HG03039 (cell line): ENCODE measurements around the gene EVA1A.

Experiments used
- ATAC-seq: cut with Tn5 transposase; IDR thresholded peaks from one replicate; pipeline ENCODE4 v1.9.1; 2021; ENCODE audit warnings: mild to moderate bottlenecking, moderate library complexity; ENCODE audit not compliant: unreplicated experiment

EVA1A gene

DNA sequence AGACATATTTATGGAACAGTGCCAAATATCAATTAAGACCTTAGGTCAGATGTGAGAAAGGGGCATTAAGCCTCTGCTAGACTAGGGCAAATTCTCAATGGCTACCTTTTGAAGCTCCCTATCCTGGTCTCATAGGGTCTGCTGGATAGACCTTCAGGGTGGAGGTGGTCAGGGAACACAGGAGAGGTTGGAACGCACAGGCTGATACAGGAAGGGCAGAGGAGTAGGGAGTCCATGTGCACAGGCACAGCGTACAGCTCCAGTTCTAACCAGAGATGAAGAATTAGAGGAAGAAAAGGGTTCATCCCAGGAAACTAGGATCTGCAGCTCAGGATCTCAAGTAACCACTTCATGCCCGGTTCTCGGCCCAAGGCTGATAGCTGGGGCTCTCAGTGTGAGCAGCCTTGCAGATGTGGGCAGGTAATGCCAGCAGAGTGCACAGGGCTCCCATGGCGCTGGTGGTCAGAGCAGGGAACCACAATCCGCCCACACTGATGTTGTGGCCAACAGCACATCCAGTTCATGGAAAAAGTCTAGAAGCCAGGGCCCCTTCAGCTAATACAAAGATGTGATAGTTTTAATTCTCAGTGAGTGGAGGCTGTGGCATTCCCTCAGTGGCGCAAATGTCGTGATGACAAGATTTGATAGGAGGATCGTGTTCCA, 3.4 kb upstream of the EVA1A start:
- no peak for ATAC-seq

DNA sequence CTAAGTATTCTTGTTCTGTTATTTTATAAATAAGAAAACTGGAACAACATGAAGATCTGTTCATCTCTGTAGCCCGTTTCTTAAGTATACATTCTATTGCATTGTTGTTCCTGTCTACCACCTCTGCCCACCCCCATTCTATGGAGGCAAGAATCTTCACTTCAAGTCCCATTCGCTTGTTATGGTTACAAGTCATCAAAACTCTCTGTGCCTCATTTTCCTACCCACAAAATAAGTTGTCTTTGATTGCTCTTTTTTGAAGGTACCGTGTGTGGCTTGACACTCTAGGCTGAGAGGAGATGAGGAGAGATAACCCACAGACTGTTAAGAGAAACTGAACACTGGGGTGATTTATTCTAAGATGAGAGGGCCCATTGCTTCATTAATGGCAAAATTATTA, 2.9 kb upstream of the EVA1A start:
- ATAC-seq, result no peak

DNA sequence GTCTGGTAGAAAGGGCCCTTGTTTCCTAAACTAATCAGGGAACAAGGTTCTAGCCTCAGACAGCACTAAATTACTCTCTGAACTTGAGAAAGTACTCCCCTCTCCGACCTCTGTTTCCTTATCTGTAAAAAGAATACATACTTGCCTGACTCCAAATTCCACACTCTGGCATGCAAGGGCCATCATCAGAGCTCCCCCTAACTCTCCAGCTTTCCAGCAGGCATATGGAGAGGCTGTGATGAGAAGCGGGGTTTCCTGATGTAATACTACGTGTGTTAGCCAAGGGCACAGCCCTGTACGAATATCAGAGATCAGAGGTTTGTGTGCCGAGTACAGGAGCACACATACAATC, 1.8 kb upstream of the EVA1A start:
- no peak for ATAC-seq

DNA sequence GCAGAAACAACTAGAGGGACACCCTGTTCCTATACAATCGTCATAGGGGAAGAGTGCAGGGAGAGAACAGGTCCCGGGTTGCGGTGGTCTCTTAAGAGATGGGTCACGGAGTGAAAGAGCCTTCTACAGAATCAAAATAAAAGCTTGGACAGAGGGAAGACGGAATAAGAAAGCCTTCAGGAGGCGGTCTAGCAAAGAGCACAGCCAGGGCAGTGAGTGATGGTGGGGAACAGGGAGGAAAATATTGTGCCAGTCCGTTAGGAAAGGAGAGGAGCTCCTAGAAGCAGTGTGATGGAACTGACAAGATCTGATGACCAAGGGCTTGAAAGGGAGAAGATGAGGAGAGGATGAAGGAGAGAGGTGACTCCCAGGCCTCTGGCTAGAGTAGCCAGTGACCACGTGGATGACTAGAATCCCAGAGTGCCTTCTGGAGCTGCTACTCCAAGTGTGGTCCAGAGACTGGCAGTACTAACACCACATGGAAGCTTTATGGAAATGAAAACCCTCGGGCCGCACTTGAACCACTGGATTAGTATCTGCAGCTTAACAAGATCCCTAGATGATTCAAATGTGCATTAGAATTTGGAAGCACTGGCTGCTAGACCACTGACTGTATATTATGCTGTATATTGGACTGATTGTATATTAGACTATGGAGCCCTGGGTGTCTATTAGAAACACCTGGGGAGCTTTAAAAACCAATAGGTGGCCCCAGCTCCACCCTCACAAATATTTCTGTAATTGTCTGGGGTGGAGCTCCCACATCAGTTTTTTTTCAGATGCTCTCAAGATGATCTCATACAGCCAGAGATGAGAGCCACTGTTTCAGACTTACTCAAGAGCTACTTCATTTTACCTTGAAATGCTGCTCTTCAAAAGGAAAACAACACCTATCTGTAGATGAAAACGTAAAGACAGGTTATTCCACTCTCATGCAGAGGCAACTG, 1.1 kb upstream of the EVA1A start:
- ATAC-seq, result no peak

DNA sequence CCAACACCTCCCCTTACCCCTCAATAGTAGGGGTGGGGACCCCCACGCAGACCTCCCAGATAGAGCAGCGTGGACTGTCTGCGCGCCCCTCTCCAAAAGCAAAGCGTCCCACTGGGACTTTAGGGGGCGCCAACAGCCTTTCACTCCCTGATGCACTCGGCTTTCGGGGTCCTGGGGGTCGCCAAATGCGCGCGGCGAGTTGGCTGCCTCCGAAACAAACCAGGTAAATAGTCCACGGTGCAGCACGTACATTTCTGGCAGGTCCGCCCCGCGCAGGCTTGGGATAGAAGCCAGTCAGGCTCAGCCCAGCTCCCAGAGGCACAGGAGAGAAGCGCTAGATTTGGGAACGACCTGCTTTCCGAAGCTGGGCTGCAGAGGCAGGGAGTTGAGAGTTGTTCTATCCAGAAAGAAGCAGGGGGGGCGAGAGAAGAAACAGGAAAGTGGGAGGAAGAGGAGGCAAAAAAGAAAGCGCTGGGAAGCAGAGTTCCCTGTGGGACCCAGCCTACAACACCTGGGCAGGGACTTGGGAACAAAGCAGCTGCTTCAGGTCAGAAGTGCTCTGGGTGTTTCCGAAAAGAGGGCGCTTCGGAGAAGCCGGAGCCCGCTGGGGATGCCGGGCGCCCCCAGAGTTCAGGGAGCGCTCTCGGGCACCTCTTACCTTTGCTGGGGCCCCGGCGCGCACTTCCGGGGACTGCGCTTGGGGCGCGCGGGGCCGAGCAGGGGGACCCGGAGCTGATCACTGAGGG, 544 bp downstream of the EVA1A start:
- no peak for ATAC-seq

DNA sequence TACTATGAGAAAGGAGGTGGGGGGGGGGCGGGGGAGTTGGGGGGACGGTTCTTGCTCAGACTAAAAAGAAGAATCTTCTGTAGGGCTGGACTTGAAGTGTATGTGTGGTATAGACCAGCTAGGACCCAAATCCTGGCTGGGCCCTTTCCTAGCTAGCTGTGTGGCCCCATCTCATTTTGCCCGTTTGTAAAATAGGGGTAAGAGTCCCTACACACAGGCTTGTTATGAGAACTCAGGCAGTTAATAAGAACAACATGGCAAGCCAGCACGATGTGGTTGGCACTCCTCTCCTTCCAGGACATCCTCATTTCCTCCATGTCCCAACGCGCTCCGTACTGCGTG, 1.1 kb downstream of the EVA1A start:
- no peak for ATAC-seq

DNA sequence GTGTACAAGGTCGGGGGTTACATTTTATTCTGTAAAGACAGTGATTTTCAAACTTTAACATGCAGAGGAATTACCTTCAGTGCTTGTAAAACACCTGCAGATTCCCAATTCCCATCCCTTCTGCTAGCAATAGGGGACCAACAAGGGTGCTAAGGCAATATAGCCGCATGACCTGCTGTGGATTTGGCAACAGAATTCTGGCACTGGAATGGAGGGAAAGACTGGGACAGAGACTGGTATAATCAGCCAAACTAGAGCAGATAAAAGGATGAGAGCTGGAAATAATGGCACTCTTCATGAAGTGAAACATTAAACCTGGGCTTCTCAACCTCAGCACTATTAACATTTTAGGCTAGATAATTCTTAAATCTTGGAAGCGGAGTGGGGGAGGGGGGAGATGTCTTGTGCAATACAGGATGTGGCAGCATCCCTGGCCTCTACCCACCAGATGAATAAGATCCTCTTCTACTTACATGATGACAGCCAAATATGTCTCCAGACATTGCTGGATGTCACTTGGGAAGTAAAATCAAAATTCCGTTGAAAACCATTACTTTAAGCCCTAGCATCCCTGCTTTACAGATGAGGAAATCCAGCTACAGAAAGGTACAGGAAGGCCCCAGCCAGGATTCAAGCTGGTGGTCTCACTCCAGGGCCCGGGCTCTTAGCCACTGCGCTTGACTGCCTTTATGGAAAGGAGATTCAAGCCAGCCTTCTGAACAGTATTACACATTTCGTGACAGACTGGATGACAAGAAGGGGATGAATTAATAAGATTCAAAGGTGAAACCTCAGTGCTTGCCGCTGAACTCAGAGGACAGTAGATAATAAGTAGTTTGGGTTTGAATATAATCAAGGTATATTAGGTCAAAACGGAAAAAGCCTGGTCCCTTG, 1.7 kb downstream of the EVA1A start:
- no peak for ATAC-seq

DNA sequence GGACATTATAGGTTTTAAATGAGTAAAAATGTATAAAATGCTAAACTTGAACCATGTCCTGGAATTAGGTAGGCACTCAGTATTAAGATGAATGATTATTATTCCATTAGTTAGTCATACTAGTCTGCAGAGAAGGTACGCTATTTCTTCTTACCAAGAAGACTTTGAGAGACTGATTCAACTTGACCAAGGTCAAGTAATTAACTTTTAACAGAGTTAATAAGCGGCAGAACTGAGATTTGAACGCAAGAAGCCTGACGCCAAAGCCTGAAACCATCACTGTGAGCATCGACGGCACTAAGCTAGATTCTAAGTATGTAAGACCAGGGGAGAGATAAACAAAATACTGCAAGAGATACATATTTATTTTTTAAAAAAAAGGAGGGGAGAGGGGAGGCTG, 2.6 kb downstream of the EVA1A start:
- ATAC-seq, result no peak

DNA sequence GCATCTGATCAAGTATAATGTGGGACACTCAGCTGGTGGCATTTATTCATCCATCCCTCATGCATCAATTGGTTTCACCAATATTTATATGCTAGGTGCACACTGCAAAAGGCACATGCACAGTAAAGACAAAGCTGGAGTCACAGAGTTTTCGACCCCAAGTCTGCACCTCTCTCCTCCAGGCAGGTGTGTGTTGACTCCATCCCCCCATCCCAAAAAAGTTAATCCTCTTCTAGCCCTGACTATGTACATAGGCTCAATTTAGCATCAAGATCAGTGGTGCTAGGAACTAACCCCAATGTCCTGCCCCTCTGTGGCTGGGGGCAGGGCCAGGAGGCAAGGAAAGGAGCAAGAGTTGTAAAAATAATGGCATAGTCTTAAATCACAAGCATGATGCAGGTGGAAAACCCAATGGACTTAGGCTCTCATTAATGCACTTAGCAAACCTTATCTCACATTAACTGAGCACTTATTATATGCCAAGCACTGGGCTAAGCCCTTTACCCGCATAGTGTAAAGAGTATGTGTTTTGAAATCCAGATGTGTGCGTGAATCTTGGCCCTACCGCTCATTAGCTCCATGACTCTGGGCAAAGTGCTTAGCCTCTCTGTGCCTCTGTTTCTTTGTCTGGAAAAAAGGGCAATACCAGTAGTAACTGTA, 3.1 kb downstream of the EVA1A start:
- ATAC-seq, result no peak

DNA sequence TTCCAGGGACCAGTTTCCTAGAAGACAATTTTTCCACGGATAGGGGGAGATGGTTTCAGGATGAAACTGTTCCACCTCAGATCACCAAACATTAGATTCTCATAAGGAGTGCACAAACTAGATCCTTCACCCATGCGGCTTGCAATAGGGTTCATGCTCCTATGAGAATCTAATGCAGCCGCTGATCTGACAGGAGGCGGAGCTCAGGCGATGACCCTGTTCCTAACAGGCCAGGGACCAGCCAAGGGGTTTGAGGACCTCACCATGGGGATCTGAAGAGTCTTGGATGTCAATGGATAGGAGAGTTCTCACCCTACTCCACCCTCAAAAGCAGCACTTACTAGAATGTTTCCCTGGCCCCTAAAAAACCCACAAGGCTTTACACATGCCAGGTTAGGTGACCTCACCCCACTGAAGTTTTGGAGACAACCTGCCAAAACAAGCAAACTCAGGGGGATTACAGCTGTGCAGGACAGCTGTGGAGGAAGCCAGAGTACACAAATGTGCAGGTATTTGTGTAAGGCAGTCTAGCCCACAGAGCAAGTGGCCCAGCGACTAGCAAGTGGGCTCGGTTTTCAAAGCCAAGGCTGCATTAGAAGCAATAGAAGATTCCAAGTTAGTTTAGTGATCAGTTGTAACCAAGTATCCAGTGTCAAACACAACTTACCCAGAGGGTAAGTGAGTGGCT, 3.9 kb downstream of the EVA1A start:
- ATAC-seq, result no peak

DNA sequence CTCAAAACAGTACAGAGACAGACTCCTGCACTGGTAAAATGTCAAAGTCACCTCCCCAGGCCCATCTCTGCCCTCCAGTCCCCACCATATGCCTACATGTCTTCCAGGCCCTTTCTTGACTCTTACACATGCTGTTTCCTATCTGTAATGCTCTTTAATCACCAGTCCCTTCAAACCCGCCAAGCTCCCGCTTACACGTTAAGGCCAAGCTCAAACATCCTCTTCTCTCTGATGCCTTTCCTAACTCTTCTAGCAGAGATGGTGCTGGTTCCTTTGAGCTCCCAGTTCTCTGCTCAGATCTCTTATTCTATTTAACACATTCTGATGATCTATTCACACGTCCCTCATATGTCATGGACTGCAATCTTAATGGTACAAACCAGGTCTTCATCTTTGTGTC, 5.0 kb downstream of the EVA1A start:
- no peak for ATAC-seq

DNA sequence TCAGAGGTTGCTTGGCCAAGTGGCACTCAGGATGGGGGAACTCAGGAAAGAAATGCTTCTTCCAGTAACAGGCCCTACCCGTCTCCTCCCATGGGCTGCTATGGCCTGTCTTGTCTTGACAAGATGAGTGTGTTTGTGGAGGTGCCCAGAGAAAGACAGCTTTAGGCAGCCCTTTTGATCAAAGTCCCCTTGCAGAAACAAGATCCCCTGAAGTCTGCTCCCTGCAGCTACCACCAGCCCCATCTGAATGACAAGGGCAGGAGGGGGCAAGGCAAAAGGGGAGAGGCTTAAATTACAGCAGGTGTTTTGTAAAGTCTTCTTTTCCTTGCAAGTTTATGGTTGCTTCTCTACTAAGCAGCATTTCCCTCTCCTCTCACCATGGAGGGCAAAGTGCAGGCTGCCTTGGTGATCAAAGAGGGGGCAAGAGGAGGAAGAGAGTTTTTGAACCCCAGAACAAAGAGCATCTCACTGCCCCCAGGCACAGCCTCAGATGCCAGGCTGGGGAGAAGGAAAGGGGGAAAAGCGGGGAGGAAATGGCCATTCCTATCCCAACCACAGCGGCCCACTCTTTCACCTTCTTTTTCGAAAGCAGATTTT, 6.7 kb downstream of the EVA1A start:
- ATAC-seq, result no peak

DNA sequence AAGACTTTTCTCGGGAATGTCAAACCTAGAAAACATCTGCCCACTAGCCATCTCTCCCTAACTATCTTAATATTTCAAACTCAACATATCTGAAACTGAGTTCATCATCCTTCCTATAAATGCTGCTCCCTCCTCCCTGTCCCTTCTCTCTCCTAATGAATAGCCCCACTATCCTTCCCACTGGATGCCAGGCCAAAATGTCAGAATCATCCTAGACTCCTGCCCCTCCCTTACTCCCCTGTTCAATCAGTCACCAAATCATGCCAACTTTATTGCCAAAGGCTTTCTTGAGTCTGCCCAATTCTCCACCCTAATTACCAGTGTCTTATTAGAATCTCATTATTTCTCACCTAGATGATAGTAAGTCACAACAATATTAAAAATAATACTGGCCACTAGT, 8.5 kb downstream of the EVA1A start:
- ATAC-seq, result no peak

DNA sequence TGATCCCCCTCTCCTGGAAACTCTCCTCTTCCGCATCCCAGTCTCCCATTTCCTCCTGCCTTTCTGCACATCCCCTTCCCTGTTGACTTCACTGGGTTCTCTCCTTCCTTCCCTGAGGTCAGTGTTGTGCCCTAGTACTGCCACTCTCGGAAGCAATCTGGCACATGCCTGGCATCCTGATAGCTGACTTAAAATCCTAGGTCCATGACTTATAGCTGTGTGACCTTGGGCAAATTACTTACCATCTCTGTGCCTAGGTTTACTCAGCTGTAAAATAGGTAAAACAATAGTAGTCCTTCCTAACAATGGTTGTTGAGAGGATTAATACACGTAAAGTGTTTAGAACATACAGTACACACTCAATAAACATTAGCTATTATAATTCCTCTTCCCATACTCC, 9.3 kb downstream of the EVA1A start:
- no peak for ATAC-seq

DNA sequence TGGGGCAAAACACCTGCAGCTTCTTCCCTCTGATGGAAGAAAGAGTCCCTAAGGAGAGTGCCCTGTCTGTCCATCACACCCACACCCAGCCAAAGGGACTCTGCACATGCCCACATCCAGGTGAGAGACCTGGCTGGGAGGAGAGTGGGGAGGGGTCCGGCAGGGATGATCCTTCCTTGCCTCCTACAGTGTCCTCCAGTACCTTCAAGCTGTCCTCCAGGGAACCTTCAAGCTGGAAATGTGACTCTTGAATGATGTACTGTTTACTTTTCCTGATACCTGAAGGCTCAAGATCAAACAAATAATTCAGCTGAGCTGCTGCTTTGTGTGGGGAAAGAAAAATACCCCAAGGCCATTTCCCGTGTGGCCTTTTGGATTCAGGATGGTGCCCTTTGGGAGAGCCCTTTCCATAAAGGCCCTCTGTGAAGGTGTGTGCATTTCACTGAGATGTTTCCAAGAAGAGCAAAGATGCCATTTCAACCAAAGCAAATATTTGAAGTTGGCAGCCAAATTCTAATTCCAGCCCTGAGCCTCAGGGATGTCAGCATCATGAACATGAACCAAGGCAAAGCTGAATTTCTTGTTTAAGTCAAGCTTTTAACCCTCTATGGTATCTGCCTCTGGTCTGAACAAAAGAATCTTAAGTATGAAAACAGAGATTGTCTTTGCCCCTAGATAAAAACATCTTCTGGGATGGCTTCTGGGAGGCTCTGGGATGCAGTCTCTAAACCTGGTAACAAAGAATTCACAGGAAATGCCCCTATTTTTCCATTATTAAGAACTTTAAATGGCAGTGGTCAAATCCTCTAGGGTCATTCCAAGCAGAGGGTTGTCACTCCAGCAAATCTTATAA, 11.1 kb downstream of the EVA1A start:
- no peak for ATAC-seq

DNA sequence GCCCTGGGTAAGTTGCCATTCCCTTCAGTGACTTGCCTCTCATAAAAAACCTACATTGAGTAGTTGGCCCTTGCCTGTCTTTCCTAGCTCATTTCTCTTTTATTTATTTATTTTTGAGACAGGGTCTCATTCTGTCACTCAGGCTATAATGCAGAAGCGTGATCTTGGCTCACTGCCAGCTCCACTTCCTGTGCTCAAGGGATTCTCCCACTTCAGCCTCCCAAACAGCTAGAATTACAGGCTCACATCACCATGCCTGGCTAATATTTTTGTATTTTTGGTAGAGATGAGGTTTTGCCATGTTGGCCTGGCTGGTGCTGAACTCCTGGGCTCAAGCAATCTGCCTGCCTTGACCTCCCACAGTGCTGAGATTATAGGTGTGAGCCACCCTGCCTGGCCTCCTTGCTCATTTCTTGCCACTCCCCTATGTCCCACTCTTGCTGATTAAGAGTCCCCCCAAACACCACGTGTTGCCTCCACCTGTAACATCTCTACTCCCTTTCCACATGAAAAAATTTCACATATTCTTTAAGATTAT, 12.6 kb downstream of the EVA1A start:
- no peak for ATAC-seq

DNA sequence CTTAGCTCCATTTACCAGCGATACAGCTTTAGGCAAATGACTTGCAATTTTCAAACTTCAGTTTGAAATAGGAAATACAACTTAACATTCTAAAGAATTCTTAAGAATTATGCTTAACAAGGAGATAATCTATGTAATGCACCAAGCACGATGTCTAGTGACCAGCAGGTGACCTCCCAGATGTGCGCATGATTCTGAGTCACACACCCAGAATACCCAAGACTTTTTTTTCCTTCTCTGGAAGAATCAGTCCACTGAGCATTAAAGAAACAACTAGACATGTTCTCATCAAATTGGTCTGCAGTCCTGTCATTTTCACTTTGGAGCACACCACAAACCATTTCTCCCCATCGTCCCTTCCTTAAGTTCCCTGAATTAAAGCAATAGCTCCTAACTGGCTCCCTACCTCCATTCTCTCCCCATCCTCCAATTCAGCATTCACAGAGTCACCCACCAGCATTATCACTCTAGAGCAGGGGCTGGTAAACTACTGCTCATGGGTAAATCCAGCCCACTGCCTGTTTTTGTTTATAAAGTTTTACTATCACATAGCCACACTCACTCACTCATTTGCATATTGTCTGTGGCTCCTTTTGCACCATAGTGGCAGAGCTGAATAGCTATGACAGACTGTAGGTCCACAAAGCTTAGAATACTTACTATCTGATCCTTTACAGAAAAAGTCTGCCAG, 13.2 kb downstream of the EVA1A start:
- ATAC-seq, result no peak

DNA sequence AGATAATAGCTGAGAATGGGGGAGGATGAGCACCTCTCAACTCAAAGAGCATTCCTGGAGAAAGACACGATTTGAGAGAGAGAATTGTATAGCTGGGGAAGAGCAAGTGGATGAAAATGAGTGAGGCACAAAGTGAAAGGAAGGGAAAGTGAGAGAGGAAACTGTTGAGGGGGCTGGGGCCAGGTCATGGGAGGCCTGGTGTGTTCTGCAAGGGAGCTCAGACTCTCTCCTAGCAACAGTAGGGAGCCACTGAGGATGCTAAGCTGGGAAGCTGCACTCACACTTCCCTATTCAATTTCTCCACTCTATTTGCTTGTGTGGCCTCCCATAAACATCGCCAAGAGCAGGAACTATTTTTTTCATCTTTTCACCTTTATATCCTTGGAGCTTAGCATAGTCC, 14.8 kb downstream of the EVA1A start:
- no peak for ATAC-seq
